Measurements from ENCODE around the gene A2ML1.
"Not testable (repeated sequence)": the region's sequence is repeated elsewhere in the genome, so short reads cannot be mapped to it uniquely, and the experiment has no call there.

The A2ML1 gene

GRCh38 chr12:8817856-8818255, 4.6 kb upstream of the A2ML1 start:
- no peak for DNase-seq (ENCODE audit: low read depth)

DNA sequence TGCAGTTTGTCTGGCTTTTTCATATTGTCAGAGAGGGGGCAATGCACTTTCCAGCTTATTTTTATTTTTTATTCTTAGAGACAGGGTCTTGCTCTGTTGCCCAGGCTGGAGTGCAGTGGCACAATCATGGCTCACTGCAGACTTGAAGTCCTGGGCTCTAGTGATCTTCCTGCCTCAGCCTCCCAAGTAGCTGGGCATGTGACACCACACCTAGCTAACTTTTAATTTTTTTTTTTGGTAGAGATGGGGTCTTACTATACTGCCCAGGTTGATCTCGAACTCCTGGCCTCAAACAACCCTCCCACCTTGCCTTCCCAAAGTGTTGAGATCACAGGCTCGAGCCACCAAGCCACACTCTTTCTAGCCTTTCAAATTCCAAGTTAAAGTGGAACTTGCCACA, 3.9 kb upstream of the A2ML1 start:
- DNase-seq (ENCODE audit: low read depth) = no peak

DNA sequence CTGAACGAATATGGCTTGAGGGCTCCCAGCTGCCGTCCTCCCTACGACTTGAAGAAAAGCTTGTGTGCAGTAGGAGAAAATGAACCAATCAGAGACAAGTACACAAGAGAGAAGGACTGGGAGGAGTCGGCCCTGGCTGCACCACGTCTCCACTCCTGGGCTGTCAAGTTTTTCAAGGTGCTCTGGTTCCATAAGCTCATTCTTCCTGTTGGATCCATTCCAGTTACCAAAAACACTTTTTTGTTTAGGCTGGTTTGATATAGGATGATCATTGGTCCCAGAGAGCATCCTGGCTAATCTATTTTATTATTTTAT, 2.8 kb upstream of the A2ML1 start:
- no peak for DNase-seq (ENCODE audit: low read depth)

DNA sequence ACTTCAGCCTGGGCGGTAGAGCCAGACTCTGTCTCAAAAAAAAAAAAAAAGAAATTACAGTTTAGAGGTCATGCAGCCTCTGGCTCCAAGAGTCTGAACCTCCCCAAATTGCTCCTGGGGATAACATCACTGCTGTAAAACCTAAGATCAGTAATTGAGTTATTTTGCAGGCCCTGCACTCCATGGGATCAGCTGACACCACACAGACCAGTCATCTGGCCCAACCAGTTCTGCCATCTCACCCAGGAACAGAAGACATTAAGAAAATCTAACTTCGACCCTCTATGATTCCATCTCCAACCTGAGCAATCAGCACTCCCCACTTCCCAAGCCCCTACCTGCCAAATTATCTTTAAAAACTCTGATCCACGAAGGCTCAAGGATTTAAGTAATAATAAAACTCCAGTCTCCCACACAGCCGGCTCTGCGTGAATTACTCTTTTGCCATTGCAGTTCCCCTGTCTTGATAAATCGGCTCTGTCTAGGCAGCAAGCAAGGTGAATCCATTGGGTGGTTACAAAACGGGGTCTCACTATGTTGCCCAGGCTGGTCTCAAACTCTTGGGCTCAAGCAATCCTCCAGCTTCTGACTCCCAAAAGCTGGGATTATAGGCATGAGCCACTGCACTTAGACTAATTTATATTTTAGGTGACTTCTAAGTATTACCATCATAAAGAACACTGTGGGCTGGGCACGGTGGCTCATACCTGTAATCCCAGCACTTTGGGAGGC, 1.6 kb upstream of the A2ML1 start:
- DNase-seq (ENCODE audit: low read depth) = not testable (repeated sequence)

GRCh38 chr12:8821591-8821990, 830 bp upstream of the A2ML1 start:
- DNase-seq (ENCODE audit: low read depth) = no peak

DNA sequence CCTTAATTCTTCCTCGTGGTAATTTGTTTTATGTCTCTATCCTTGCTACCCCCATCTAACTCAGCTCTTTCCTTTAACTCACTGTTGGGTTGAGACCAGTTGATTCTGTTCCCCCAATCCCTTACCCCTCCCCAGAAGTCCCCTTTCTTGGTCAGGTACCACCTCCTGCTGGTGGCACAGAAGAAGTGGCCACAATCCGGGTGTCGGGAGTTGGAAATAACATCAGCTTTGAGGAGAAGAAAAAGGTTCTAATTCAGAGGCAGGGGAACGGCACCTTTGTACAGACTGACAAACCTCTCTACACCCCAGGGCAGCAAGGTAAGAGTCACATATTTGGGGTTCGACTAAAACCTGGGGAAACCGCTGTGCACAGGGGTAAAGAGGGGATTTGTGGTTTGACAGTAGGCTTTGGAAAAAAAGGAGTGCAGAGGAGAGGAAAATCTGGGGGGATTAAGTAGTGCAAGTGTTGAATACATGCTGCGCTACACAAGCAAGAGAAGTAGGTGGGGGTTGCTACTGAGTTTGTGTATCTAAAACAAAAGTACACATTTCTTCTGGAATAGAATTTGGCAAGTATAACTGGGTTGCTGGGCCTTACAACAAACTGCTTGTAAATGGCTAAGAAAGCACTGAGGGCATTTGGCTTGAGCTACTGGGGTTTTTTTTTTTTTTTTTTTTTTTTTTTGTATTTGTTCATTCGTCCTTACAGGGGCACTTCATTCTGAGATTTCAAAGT, 1.3 kb downstream of the A2ML1 start:
- DNase-seq (ENCODE audit: low read depth) = no peak

DNA sequence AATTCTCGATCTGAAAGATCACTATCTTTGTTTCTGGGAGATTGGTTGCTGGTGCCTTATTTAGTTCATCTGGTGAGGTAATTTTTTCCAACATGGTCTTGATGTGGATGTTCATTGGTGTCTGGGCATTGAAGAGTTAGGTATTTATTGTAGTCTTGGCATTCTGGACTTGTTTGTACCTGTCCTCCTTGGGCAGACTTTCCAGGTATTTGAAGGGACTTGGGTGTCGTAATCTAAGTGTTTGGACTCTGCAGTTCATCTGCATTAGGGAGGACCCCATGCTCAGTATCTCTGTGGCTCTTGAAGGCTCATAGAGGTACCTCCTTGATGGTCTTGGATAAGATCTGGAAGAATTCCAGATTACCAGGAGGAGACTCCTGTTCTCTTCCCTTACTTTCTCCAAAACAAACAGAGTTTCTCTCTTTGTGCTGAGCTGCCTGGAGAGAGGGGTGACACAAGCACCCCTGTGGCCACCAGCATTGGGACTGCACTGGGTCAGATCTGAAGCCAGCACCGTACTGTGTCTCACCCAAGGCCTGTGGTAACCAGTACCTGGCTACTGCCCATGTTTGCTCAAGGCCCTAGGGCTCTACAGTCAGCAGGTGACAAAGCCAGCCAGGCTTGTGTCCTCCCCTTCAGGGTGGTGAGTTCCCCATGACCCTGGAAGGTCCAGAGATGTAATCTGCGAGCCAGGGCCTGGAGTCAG, 5.3 kb downstream of the A2ML1 start:
- DNase-seq (ENCODE audit: low read depth) = no peak

DNA sequence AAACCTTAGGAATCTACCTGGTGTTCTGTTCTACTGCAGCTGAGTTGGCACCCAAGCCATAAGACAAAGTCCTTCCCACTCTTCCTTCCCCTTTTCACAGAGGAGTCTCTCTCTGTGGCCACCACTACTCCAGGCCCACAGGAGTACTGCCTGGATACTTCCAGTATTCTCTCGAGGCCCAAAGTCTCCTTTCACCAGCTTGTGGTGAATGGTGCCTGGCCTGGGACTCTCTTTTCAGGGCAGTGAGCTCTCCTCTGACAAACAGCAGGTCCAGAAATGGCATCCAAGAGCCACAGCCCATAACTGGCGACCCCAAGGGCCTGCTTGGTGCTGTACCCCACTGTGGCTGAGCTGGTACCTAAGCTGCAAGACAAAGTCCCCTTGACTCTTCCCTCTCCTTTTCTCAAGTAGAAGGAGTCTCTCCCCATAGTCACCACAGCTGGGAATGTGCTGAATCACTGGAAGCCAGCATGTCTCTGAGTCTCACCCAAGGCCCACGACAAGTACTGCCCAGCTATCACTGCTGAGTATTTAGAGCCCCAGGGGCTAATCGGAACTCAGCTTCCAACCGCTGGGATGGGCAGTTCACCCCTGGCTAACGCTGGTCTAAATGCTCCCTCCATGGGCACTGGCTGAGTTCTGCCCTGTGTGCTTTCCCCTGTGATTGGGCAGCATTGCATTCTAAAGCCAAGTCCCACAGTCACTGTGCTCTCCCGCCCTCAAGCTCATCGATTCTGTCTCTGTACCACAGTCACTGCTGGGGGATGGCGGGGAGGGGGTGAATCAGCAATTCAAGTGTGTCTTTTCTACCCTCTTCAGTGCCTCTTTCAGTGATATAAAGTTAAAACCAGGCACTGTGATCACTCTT, 6.1 kb downstream of the A2ML1 start:
- DNase-seq (ENCODE audit: low read depth) = no peak

DNA sequence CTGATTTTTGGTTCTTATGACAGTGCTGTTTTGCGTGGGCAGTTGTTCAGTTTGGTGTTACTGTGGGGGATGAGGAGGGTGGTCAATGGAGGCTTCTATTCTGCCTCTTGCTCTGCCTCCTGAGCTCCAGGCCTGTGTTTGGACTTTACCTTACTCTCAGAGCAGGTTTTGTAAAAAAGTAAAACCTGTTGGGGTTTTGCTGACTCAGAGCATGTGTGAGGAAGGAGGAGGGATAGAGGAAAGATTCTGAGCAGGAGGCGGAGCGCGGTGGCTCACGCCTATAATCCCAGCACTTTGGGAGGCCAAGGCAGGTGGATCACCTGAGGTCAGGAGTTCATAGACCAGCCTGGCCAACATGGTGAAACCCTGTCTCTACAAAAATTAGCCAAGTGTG, 6.7 kb downstream of the A2ML1 start:
- DNase-seq (ENCODE audit: low read depth) = no peak

GRCh38 chr12:8829621-8830020, 7.2 kb downstream of the A2ML1 start:
- no peak for DNase-seq (ENCODE audit: low read depth)

DNA sequence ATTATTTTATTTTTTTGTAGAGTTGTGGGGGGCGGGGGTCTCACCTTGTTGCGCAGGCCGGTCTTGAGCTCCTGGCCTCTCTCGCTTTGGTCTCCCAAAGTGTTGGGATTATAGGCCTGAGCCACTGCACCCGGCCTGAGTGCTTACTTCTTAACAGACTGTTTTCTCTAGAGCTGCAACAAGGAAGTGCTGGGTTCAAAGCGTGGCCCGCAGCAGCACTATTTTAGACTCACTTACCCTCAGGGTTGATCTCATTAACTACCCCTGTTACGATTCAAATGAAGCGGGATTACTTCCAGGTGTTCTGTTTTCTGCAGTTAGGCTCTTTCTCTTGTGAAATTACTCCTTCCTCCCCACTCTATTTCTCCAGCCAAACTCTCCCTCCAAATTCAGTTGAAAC, 8.7 kb downstream of the A2ML1 start:
- no peak for DNase-seq (ENCODE audit: low read depth)

DNA sequence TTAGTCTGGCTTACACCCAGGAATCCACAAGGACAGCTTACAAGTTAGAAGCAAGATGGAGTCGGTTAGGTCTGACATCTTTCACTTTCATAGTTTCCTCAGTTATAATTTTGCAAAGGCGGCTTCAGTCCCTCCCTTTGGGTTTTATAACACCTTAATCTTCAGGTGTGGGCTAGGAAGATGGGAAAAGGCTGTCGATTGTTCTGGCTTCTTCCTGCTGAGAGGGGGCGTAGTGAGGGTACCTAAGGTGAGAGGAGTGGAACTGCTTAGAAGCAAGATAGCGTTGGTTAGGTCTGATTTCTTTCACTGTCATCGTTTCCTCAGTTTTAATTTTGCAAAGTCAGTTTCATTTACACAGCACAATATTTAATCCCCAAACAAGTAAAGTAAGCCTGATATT, 10.1 kb downstream of the A2ML1 start:
- no peak for DNase-seq (ENCODE audit: low read depth)

GRCh38 chr12:8834230-8834629, 11.8 kb downstream of the A2ML1 start:
- no peak for DNase-seq (ENCODE audit: low read depth)

- no peak for DNase-seq (ENCODE audit: low read depth)
Measured at GRCh38 chr12:8837291-8837690, 14.9 kb downstream of the A2ML1 start.

- DNase-seq (ENCODE audit: low read depth) = no peak
Measured at GRCh38 chr12:8840321-8840720, 17.9 kb downstream of the A2ML1 start.

DNA sequence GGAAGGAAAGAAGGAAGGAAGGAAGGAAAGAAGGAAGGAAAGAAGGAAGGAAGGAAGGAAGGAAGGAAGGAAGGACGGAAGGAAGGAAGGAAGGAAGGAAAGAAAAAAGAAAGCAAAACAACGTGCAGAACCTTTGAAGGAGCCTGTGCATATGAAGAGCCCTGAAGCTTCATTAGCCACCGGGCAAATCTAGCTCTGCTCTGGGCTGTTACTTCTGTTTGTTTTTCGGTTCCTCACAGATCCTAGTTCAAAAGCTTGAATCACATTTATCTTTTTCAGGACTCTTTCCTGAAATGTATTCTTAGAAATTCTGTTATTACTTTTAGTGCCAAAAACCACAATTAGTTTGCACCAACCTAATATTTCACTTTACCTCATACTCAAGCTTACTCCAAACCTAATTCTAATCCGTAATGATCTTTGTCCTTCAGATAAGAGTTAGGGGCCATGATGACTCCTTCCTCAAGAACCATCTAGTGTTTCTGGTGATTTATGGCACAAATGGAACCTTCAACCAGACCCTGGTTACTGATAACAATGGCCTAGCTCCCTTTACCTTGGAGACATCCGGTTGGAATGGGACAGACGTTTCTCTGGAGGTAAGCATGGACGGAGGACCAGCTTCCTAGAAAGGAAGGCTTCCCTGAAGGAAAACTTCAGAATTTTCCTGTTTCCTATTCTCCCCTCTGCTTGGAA, 18.7 kb downstream of the A2ML1 start:
- no peak for DNase-seq (ENCODE audit: low read depth)

DNA sequence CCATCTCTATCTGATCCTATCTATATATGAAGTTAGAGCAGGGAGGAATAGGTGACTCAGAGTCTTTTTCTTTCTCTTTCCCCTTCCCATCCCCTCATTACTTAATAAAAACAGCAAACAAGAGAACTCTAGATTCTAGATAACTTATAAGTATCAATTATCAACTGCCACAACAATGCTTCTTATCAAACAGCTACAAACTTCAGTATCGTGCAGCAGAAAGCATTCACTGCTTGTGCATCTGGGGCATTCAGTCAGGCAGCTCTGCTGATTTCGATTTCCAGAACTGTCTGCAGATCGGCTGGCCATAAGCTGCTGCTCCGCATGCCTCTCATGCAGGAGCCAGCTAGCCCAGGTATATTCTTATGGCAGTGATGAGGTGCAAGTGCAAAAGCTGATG, 19.4 kb downstream of the A2ML1 start:
- no peak for DNase-seq (ENCODE audit: low read depth)

DNA sequence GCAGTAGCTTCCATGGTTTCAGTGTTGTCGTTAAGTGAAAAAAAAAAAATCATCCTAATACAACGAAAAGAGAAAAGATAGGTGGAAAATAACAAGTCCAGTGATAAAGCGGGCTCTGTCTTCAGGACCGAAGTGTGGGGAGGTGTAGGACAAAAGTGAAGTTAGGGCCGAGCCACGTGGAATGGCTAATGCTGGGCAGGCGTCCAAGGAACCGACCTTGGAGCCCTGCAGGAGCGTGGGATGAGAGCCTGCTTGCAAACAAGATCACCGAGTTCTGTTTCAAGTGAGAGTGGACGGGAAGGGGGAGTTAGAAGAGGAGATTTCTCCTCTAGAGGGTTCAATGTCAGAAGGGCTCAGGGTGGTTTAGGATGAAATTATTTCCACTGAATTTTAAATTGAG, 22.2 kb downstream of the A2ML1 start:
- no peak for DNase-seq (ENCODE audit: low read depth)

DNA sequence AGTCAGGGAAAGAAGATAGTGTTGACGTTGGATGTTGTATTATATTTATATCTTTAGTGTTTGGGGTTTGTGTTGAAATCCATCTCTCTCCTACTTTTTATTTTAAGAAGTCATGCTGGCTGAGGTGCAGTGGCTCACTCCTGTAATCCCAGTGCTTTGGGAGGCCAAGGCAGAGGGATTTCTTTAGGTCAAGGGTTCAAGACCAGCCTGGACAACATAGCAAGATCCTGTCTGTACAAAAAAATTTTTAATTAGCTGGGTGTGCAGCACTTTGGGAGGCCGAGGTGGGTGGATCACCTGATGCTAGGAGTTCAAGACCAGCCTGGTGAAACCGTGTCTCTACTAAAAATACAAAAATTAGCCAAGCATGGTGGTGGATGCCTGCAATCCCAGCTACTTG, 23.9 kb downstream of the A2ML1 start:
- DNase-seq (ENCODE audit: low read depth) = no peak

GRCh38 chr12:8847435-8847834, 25.0 kb downstream of the A2ML1 start:
- no peak for DNase-seq (ENCODE audit: low read depth)

DNA sequence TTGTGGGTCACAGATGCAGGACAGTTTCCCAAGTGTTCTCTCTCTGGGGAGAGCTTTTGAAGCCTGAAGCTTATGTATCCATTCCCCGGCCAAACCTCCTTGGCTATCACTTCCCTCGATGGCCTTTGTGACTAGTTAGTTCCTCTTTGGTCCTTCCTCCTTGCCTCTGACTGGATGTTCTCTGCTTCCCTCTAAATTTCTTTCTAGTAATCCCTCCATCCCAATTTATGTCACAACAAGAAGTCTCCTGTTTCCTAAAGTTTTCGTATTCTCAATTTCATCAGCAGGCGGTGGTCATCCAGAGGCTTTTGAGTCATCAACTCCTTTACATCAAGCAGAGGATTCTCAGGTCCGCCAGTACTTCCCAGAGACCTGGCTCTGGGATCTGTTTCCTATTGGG, 27.5 kb downstream of the A2ML1 start:
- no peak for DNase-seq (ENCODE audit: low read depth)

- DNase-seq (ENCODE audit: low read depth) = no peak
Measured at GRCh38 chr12:8852119-8852518, 29.7 kb downstream of the A2ML1 start.
